HG03066 (cell line): ENCODE measurements around the gene DCUN1D4.

Experiments used
- ATAC-seq: cut with Tn5 transposase; IDR thresholded peaks from one replicate; pipeline ENCODE4 v1.9.1; 2021; ENCODE audit warnings: low read depth; ENCODE audit not compliant: unreplicated experiment

DCUN1D4 gene

GRCh38 chr4:51853027-51853682 lies 10.2 kb downstream of the DCUN1D4 start:
- no peak for ATAC-seq

GRCh38 chr4:51855270-51855669 lies 12.3 kb downstream of the DCUN1D4 start:
- no peak for ATAC-seq

- no peak for ATAC-seq
These were observed 12.8 kb downstream of the DCUN1D4 start for GRCh38 chr4:51855751-51856150.

- no peak for ATAC-seq
These were observed 15.8 kb downstream of the DCUN1D4 start for GRCh38 chr4:51858605-51859202.

- ATAC-seq, result no peak
These were observed 16.6 kb downstream of the DCUN1D4 start for GRCh38 chr4:51859476-51860031.

GRCh38 chr4:51862199-51862598 lies 19.2 kb downstream of the DCUN1D4 start:
- no peak for ATAC-seq

GRCh38 chr4:51862781-51863180 lies 19.8 kb downstream of the DCUN1D4 start:
- no peak for ATAC-seq

GRCh38 chr4:51865717-51866116 lies 22.8 kb downstream of the DCUN1D4 start:
- no peak for ATAC-seq

- ATAC-seq, result no peak
These were observed 23.9 kb downstream of the DCUN1D4 start for GRCh38 chr4:51866835-51867234.

- ATAC-seq, result no peak
These were observed 24.9 kb downstream of the DCUN1D4 start for GRCh38 chr4:51867689-51868448.

GRCh38 chr4:51868449-51868847 lies 25.5 kb downstream of the DCUN1D4 start:
- ATAC-seq, result no peak

- ATAC-seq, result no peak
These were observed 27.7 kb downstream of the DCUN1D4 start for GRCh38 chr4:51870441-51871188.

GRCh38 chr4:51872283-51872997 lies 29.5 kb downstream of the DCUN1D4 start:
- no peak for ATAC-seq

GRCh38 chr4:51874551-51874950 lies 31.6 kb downstream of the DCUN1D4 start:
- no peak for ATAC-seq

GRCh38 chr4:51878431-51878830 lies 35.5 kb downstream of the DCUN1D4 start:
- no peak for ATAC-seq

GRCh38 chr4:51880016-51880915 lies 37.3 kb downstream of the DCUN1D4 start:
- ATAC-seq, result no peak

- no peak for ATAC-seq
These were observed 41.1 kb downstream of the DCUN1D4 start for GRCh38 chr4:51884055-51884454.

- no peak for ATAC-seq
These were observed 41.7 kb downstream of the DCUN1D4 start for GRCh38 chr4:51884606-51885005.

GRCh38 chr4:51885363-51885762 lies 42.4 kb downstream of the DCUN1D4 start:
- ATAC-seq, result no peak
